SK-N-SH treated with all-trans-retinoic acid at 6 μM for 48 hours (cell line): Measurements from ENCODE around the gene COL11A1.

ENCODE experiments used
- ATAC-seq: fragments of 200-7000 bp; cut with Tn5 transposase; 3 replicates; pipeline ENCODE4 v1.9.1; 2020; ENCODE audit warnings: mild to moderate bottlenecking, moderate library complexity
- ARNTL ChIP-seq: fragments of 450-650 bp; formaldehyde crosslinking; IDR thresholded peaks from 2 replicates; pipeline ENCODE4 v1.5.0; 2020; ENCODE audit warnings: low read depth, mild to moderate bottlenecking, moderate library complexity, borderline replicate concordance
- BACH2 ChIP-seq: fragments of 250-450 bp; sonication (Bioruptor Pico); IDR thresholded peaks from 2 replicates; pipeline ENCODE4 v1.9.0; 2021; ENCODE audit warnings: mild to moderate bottlenecking, borderline replicate concordance
- CREB5 ChIP-seq: fragments of 250-450 bp; sonication (Bioruptor Pico); IDR thresholded peaks from 2 replicates; pipeline ENCODE4 v1.5.1; 2020; ENCODE audit warnings: low read depth, mild to moderate bottlenecking, moderate library complexity
- CSDC2 ChIP-seq: fragments of 250-450 bp; sonication (Bioruptor Pico); IDR thresholded peaks from 2 replicates; pipeline ENCODE4 v1.5.0; 2020; ENCODE audit warnings: mild to moderate bottlenecking, moderate library complexity
- CSRNP3 ChIP-seq: fragments of 250-450 bp; sonication (Bioruptor Pico); IDR thresholded peaks from 2 replicates; pipeline ENCODE4 v1.5.1; 2021; ENCODE audit warnings: mild to moderate bottlenecking, moderate library complexity
- GLIS3 ChIP-seq: fragments of 250-450 bp; sonication (Bioruptor Pico); IDR thresholded peaks from 2 replicates; pipeline ENCODE4 v1.5.0; 2020; ENCODE audit warnings: mild to moderate bottlenecking, moderate library complexity
- ISL1 ChIP-seq: fragments of 250-450 bp; sonication (Bioruptor Pico); IDR thresholded peaks from 2 replicates; pipeline ENCODE4 v2.1.2; 2022; ENCODE audit warnings: mild to moderate bottlenecking, moderate library complexity
- OSR1 ChIP-seq: fragments of 250-450 bp; sonication (Bioruptor Pico); IDR thresholded peaks from 2 replicates; pipeline ENCODE4 v1.8.0; 2022; ENCODE audit warnings: moderate library complexity, mild to moderate bottlenecking, inconsistent platforms
- PPARA ChIP-seq: fragments of 250-450 bp; sonication (Bioruptor Pico); IDR thresholded peaks from 2 replicates; pipeline ENCODE4 v1.5.0; 2020; ENCODE audit warnings: mild to moderate bottlenecking, borderline replicate concordance
- RARB ChIP-seq: fragments of 250-450 bp; sonication (Bioruptor Pico); IDR thresholded peaks from 2 replicates; pipeline ENCODE4 v1.8.0; 2021; ENCODE audit warnings: mild to moderate bottlenecking, moderate library complexity
- SNAI2 ChIP-seq: fragments of 250-450 bp; sonication (Bioruptor Pico); IDR thresholded peaks from 2 replicates; pipeline ENCODE4 v1.5.0; 2020; ENCODE audit warnings: mild to moderate bottlenecking, moderate library complexity
- TCF4 ChIP-seq: fragments of 250-450 bp; sonication (Bioruptor Pico); IDR thresholded peaks from 2 replicates; pipeline ENCODE4 v1.8.0; 2021; ENCODE audit warnings: mild to moderate bottlenecking, moderate library complexity, borderline replicate concordance
- TOX ChIP-seq: fragments of 250-450 bp; sonication (Bioruptor Pico); IDR thresholded peaks from 2 replicates; pipeline ENCODE4 v1.8.0; 2021; ENCODE audit warnings: mild to moderate bottlenecking, moderate library complexity, borderline replicate concordance
- ZC3H10 ChIP-seq: fragments of 250-450 bp; sonication (Bioruptor Pico); IDR thresholded peaks from 2 replicates; pipeline ENCODE4 v1.5.1; 2021; ENCODE audit warnings: mild to moderate bottlenecking, moderate library complexity
- ZFP3 ChIP-seq: fragments of 250-450 bp; sonication (Bioruptor Pico); IDR thresholded peaks from 2 replicates; pipeline ENCODE4 v1.5.0; 2020; ENCODE audit warnings: mild to moderate bottlenecking, moderate library complexity
- ZFP30 ChIP-seq: fragments of 450-650 bp; formaldehyde crosslinking; IDR thresholded peaks from 2 replicates; pipeline ENCODE4 v1.5.0; 2022; ENCODE audit warnings: mild to moderate bottlenecking, moderate library complexity
- ZNF70 ChIP-seq: fragments of 450-650 bp; formaldehyde crosslinking; IDR thresholded peaks from 2 replicates; pipeline ENCODE4 v1.5.0; 2020; ENCODE audit warnings: mild to moderate bottlenecking, moderate library complexity
- ZNF8 ChIP-seq: fragments of 450-650 bp; formaldehyde crosslinking; IDR thresholded peaks from 2 replicates; pipeline ENCODE4 v1.5.0; 2020; ENCODE audit warnings: mild to moderate bottlenecking, moderate library complexity
- TF ChIP-seq, protein P1 (sequence below): fragments of 250-450 bp; sonication (Bioruptor Pico); IDR thresholded peaks from 2 replicates; pipeline ENCODE4 v1.5.0; 2020; ENCODE audit warnings: mild to moderate bottlenecking, moderate library complexity
- TF ChIP-seq, protein P2 (sequence below): fragments of 250-450 bp; sonication (Bioruptor Pico); IDR thresholded peaks from 2 replicates; pipeline ENCODE4 v1.8.0; 2020; ENCODE audit warnings: mild to moderate bottlenecking, moderate library complexity, borderline replicate concordance
- TF ChIP-seq, protein P3 (sequence below): fragments of 250-450 bp; sonication (Bioruptor Pico); IDR thresholded peaks from 2 replicates; pipeline ENCODE4 v1.8.0; 2021; ENCODE audit warnings: low read depth, mild to moderate bottlenecking, moderate library complexity, borderline replicate concordance

COL11A1 gene

GRCh38 chr1:103108376-103109150 is at the start of gene COL11A1:
Gene COL11A1 (minus strand): TSS chr1:103108522. CDS start chr1:103108178, 344 bp downstream.
- no peak for ATAC-seq
- TF ChIP-seq BACH2 (CRISPR knock-in tag) (no peak), OSR1 (CRISPR knock-in tag) (no peak), PPARA (CRISPR knock-in tag) (no peak), CREB5 (CRISPR knock-in tag) (no peak), TCF4 (CRISPR knock-in tag) (no peak), ZNF70 (CRISPR knock-in tag) (no peak), ZFP3 (no peak), TOX (CRISPR knock-in tag) (no peak), CSDC2 (no peak), SNAI2 (CRISPR knock-in tag) (no peak), GLIS3 (CRISPR knock-in tag) (no peak), ZFP30 (CRISPR knock-in tag) (no peak), ARNTL (CRISPR knock-in tag) (no peak)
- TF ChIP-seq, protein P1, sequence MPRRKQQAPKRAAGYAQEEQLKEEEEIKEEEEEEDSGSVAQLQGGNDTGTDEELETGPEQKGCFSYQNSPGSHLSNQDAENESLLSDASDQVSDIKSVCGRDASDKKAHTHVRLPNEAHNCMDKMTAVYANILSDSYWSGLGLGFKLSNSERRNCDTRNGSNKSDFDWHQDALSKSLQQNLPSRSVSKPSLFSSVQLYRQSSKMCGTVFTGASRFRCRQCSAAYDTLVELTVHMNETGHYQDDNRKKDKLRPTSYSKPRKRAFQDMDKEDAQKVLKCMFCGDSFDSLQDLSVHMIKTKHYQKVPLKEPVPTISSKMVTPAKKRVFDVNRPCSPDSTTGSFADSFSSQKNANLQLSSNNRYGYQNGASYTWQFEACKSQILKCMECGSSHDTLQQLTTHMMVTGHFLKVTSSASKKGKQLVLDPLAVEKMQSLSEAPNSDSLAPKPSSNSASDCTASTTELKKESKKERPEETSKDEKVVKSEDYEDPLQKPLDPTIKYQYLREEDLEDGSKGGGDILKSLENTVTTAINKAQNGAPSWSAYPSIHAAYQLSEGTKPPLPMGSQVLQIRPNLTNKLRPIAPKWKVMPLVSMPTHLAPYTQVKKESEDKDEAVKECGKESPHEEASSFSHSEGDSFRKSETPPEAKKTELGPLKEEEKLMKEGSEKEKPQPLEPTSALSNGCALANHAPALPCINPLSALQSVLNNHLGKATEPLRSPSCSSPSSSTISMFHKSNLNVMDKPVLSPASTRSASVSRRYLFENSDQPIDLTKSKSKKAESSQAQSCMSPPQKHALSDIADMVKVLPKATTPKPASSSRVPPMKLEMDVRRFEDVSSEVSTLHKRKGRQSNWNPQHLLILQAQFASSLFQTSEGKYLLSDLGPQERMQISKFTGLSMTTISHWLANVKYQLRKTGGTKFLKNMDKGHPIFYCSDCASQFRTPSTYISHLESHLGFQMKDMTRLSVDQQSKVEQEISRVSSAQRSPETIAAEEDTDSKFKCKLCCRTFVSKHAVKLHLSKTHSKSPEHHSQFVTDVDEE (CRISPR knock-in tag) = no peak
- TF ChIP-seq, protein P2, sequence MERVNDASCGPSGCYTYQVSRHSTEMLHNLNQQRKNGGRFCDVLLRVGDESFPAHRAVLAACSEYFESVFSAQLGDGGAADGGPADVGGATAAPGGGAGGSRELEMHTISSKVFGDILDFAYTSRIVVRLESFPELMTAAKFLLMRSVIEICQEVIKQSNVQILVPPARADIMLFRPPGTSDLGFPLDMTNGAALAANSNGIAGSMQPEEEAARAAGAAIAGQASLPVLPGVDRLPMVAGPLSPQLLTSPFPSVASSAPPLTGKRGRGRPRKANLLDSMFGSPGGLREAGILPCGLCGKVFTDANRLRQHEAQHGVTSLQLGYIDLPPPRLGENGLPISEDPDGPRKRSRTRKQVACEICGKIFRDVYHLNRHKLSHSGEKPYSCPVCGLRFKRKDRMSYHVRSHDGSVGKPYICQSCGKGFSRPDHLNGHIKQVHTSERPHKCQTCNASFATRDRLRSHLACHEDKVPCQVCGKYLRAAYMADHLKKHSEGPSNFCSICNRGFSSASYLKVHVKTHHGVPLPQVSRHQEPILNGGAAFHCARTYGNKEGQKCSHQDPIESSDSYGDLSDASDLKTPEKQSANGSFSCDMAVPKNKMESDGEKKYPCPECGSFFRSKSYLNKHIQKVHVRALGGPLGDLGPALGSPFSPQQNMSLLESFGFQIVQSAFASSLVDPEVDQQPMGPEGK (CRISPR knock-in tag) = no peak
- TF ChIP-seq, all 23 proteins: peak for 0

- no peak for TF ChIP-seq PPARA (CRISPR knock-in tag)
- TF ChIP-seq ZNF70 (CRISPR knock-in tag) = no peak
- no peak for TF ChIP-seq TOX (CRISPR knock-in tag)
- TF ChIP-seq SNAI2 (CRISPR knock-in tag) = no peak
- no peak for TF ChIP-seq CSRNP3
- TF ChIP-seq RARB (CRISPR knock-in tag) = no peak
- TF ChIP-seq ZC3H10 (CRISPR knock-in tag) = no peak
- no peak for TF ChIP-seq ARNTL (CRISPR knock-in tag)
- TF ChIP-seq, all 23 proteins: peak for 0
- ATAC-seq = no peak
These were observed 48.6 kb upstream of the COL11A1 start for GRCh38 chr1:103156966-103157365.

GRCh38 chr1:103146166-103146565 is 37.8 kb upstream of the COL11A1 start:
- ATAC-seq = no peak

More at GRCh38 chr1:103146166-103146565, 37.8 kb upstream of the COL11A1 start:
- TF ChIP-seq, protein P2 (CRISPR knock-in tag) = no peak
- no peak for TF ChIP-seq SNAI2 (CRISPR knock-in tag)
- TF ChIP-seq ZFP30 (CRISPR knock-in tag) = no peak
- no peak for TF ChIP-seq GLIS3 (CRISPR knock-in tag)
- TF ChIP-seq, protein P1 (CRISPR knock-in tag) = no peak
- TF ChIP-seq ZFP3 = no peak
- no peak for TF ChIP-seq ISL1 (CRISPR knock-in tag)
- no peak for TF ChIP-seq CSDC2
- TF ChIP-seq, protein P3, sequence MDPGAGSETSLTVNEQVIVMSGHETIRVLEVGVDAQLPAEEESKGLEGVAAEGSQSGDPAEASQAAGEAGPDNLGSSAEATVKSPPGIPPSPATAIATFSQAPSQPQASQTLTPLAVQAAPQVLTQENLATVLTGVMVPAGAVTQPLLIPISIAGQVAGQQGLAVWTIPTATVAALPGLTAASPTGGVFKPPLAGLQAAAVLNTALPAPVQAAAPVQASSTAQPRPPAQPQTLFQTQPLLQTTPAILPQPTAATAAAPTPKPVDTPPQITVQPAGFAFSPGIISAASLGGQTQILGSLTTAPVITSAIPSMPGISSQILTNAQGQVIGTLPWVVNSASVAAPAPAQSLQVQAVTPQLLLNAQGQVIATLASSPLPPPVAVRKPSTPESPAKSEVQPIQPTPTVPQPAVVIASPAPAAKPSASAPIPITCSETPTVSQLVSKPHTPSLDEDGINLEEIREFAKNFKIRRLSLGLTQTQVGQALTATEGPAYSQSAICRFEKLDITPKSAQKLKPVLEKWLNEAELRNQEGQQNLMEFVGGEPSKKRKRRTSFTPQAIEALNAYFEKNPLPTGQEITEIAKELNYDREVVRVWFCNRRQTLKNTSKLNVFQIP = no peak
- TF ChIP-seq TCF4 (CRISPR knock-in tag) = no peak
- TF ChIP-seq ZC3H10 (CRISPR knock-in tag) = no peak
- TF ChIP-seq ZNF8 (CRISPR knock-in tag) = no peak
- TF ChIP-seq RARB (CRISPR knock-in tag) = no peak
- no peak for TF ChIP-seq ZNF70 (CRISPR knock-in tag)
- no peak for TF ChIP-seq ARNTL (CRISPR knock-in tag)
- TF ChIP-seq, all 23 proteins: peak for 0
